ENCODE data around the gene SNX14. TPM values are rescaled to one million over a fixed set of nuclear protein-coding genes. Genes with fewer than 3 reads are reported as not detected.
"Not testable (repeated sequence)": the region's sequence is repeated elsewhere in the genome, so short reads cannot be mapped to it uniquely, and the experiment has no call there.

Gene SNX14
- total RNA-seq, 1 donor from 2014 or later: 89.5 TPM

DNA sequence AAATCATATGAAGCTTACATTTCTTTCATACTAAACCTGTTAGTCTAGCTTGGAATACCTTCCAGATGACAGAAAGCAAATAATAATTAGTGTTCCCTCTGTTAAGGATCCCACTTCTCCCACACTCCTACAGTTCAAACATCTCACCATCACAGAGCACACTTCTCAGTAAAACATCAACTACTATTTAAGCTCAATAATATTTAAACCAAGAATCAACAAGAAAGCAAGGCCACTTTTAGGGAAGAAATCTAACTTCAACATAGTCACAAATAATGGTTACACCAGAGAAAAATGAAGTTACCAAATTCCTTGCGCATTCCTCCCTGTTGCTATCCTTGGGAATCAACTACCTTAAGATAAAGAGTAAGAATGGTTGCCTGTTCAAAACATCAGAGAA is 1.6 kb downstream of the SNX14 start:
- Histone ChIP-seq H2AFZ (ENCODE audit: low read depth, low read length) (no peak overlapping the region), H3K4me1 (ENCODE audit: insufficient read depth, low read length) (peaks cover 9% of the 10 kb centered on the region), H3K9ac (ENCODE audit: low read length) (no peak overlapping the region), H3K9me3 (ENCODE audit: insufficient read depth, low read depth, low read length) (no peaks in the 10 kb centered on the region), H3K4me2 (ENCODE audit: low read length) (peak overlapping the region; percentile 93), H3K36me3 (ENCODE audit: insufficient read depth, low read length) (no peaks in the 10 kb centered on the region), H3K27me3 (ENCODE audit: insufficient read depth, low read length) (no peaks in the 10 kb centered on the region), H3K27ac (ENCODE audit: low read depth, low read length) (no peak overlapping the region), H4K20me1 (ENCODE audit: insufficient read depth, low read length) (peaks cover 36% of the 10 kb centered on the region), H3K79me2 (ENCODE audit: insufficient read depth, low read length) (peaks cover 59% of the 10 kb centered on the region), H3K4me3 (ENCODE audit: insufficient read depth, low read depth, low read length) (peak overlapping the region; percentile 77)
- H3K4me3 Mint-ChIP-seq (ENCODE audit: unreplicated experiment): peak overlapping the region; percentile 91
- DNase-seq (ENCODE audit: low read depth) (no peak), FAIRE-seq (no peak)
- H3K27ac Mint-ChIP-seq (ENCODE audit: unreplicated experiment): peak overlapping the region; percentile 10
- peaks cover 12% of the 10 kb centered on the region for H3K4me1 Mint-ChIP-seq (ENCODE audit: low read depth, unreplicated experiment)
- no peaks in the 10 kb centered on the region for H3K27me3 Mint-ChIP-seq (ENCODE audit: low read depth, unreplicated experiment)
- TF ChIP-seq, protein P1, sequence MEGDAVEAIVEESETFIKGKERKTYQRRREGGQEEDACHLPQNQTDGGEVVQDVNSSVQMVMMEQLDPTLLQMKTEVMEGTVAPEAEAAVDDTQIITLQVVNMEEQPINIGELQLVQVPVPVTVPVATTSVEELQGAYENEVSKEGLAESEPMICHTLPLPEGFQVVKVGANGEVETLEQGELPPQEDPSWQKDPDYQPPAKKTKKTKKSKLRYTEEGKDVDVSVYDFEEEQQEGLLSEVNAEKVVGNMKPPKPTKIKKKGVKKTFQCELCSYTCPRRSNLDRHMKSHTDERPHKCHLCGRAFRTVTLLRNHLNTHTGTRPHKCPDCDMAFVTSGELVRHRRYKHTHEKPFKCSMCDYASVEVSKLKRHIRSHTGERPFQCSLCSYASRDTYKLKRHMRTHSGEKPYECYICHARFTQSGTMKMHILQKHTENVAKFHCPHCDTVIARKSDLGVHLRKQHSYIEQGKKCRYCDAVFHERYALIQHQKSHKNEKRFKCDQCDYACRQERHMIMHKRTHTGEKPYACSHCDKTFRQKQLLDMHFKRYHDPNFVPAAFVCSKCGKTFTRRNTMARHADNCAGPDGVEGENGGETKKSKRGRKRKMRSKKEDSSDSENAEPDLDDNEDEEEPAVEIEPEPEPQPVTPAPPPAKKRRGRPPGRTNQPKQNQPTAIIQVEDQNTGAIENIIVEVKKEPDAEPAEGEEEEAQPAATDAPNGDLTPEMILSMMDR (IDR thresholded peaks at IDR 0.05; ENCODE audit: insufficient read depth, low read depth, low read length): no peak
- no peak for TF ChIP-seq EZH2 (IDR thresholded peaks at IDR 0.05; ENCODE audit: insufficient read depth, low read length)
- no peaks in the 10 kb centered on the region for H3K9me3 Mint-ChIP-seq (ENCODE audit: unreplicated experiment)
- peaks cover 6% of the 10 kb centered on the region for H3K36me3 Mint-ChIP-seq (ENCODE audit: low read depth, unreplicated experiment)

DNA sequence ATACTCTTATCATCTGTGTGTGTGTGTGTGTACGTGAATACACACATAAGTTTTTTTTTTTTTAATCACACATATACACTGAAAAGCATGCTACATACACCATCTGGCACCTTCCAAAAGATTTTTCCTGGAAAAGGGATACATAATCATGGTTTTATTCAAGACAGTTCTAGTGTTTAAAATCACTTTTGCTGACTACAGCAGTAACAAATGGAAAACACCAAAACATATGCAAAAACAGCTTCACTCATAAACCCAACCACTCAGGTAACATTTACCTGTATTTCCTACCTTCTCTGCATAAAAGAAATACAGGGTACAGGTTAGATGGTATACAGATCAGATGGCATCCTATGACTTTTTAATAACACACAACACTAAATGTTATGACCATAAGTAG is 2.5 kb downstream of the SNX14 start:
- Histone ChIP-seq H3K27me3 (ENCODE audit: insufficient read depth, low read length) (no peaks in the 10 kb centered on the region), H3K4me1 (ENCODE audit: insufficient read depth, low read length) (peaks cover 9% of the 10 kb centered on the region), H3K79me2 (ENCODE audit: insufficient read depth, low read length) (peaks cover 67% of the 10 kb centered on the region), H3K9me3 (ENCODE audit: insufficient read depth, low read depth, low read length) (no peaks in the 10 kb centered on the region), H2AFZ (ENCODE audit: low read depth, low read length) (no peak overlapping the region), H4K20me1 (ENCODE audit: insufficient read depth, low read length) (peaks cover 43% of the 10 kb centered on the region), H3K36me3 (ENCODE audit: insufficient read depth, low read length) (no peaks in the 10 kb centered on the region), H3K4me3 (ENCODE audit: insufficient read depth, low read depth, low read length) (no peak overlapping the region), H3K4me2 (ENCODE audit: low read length) (no peak overlapping the region), H3K27ac (ENCODE audit: low read depth, low read length) (no peak overlapping the region), H3K9ac (ENCODE audit: low read length) (no peak overlapping the region)
- FAIRE-seq (no peak), DNase-seq (ENCODE audit: low read depth) (no peak)
- TF ChIP-seq, protein P1 (IDR thresholded peaks at IDR 0.05; ENCODE audit: insufficient read depth, low read depth, low read length): no peak
- no peak for TF ChIP-seq EZH2 (IDR thresholded peaks at IDR 0.05; ENCODE audit: insufficient read depth, low read length)
- Mint-ChIP-seq H3K4me1 (ENCODE audit: low read depth, unreplicated experiment) (peaks cover 12% of the 10 kb centered on the region), H3K27ac (ENCODE audit: unreplicated experiment) (no peak overlapping the region), H3K27me3 (ENCODE audit: low read depth, unreplicated experiment) (no peaks in the 10 kb centered on the region), H3K36me3 (ENCODE audit: low read depth, unreplicated experiment) (peaks cover 6% of the 10 kb centered on the region), H3K4me3 (ENCODE audit: unreplicated experiment) (peak overlapping the region; percentile 62), H3K9me3 (ENCODE audit: unreplicated experiment) (no peaks in the 10 kb centered on the region)

GRCh38 chr6:85585741-85586140 is 7.9 kb downstream of the SNX14 start:
- H3K4me3 Mint-ChIP-seq (ENCODE audit: unreplicated experiment): no peak overlapping the region
- peaks cover 94% of the 10 kb centered on the region for H3K79me2 ChIP-seq (ENCODE audit: insufficient read depth, low read length)

GRCh38 chr6:85582832-85583231 is 10.8 kb downstream of the SNX14 start:
- H2AFZ ChIP-seq (ENCODE audit: low read depth, low read length); H3K27me3 ChIP-seq (ENCODE audit: insufficient read depth, low read length); H3K36me3 ChIP-seq (ENCODE audit: insufficient read depth, low read length); H3K27ac ChIP-seq (ENCODE audit: low read depth, low read length); H3K9me3 ChIP-seq (ENCODE audit: insufficient read depth, low read depth, low read length); H3K27me3 Mint-ChIP-seq (ENCODE audit: low read depth, unreplicated experiment); H3K9ac ChIP-seq (ENCODE audit: low read length); DNase-seq (ENCODE audit: low read depth); H3K4me2 ChIP-seq (ENCODE audit: low read length); H3K27ac Mint-ChIP-seq (ENCODE audit: unreplicated experiment); H3K4me3 Mint-ChIP-seq (ENCODE audit: unreplicated experiment); FAIRE-seq; H3K4me3 ChIP-seq (ENCODE audit: insufficient read depth, low read depth, low read length): not testable (repeated sequence)
- peaks cover 15% of the 10 kb centered on the region for H3K9me3 Mint-ChIP-seq (ENCODE audit: unreplicated experiment)
- H4K20me1 ChIP-seq (ENCODE audit: insufficient read depth, low read length): peaks cover 61% of the 10 kb centered on the region
- peaks cover 14% of the 10 kb centered on the region for H3K4me1 Mint-ChIP-seq (ENCODE audit: low read depth, unreplicated experiment)
- H3K36me3 Mint-ChIP-seq (ENCODE audit: low read depth, unreplicated experiment): peaks cover 25% of the 10 kb centered on the region
- peaks cover 95% of the 10 kb centered on the region for H3K79me2 ChIP-seq (ENCODE audit: insufficient read depth, low read length)
- peaks cover 11% of the 10 kb centered on the region for H3K4me1 ChIP-seq (ENCODE audit: insufficient read depth, low read length)

More at GRCh38 chr6:85585741-85586140, 7.9 kb downstream of the SNX14 start:
- Mint-ChIP-seq H3K4me1 (ENCODE audit: low read depth, unreplicated experiment) (no peaks in the 10 kb centered on the region), H3K9me3 (ENCODE audit: unreplicated experiment) (peaks cover 15% of the 10 kb centered on the region), H3K27me3 (ENCODE audit: low read depth, unreplicated experiment) (no peaks in the 10 kb centered on the region), H3K36me3 (ENCODE audit: low read depth, unreplicated experiment) (peaks cover 30% of the 10 kb centered on the region), H3K27ac (ENCODE audit: unreplicated experiment) (no peak overlapping the region)
- Histone ChIP-seq H3K4me1 (ENCODE audit: insufficient read depth, low read length) (peaks cover 4% of the 10 kb centered on the region), H3K27me3 (ENCODE audit: insufficient read depth, low read length) (no peaks in the 10 kb centered on the region), H3K4me3 (ENCODE audit: insufficient read depth, low read depth, low read length) (no peak overlapping the region), H3K4me2 (ENCODE audit: low read length) (no peak overlapping the region), H4K20me1 (ENCODE audit: insufficient read depth, low read length) (peaks cover 55% of the 10 kb centered on the region), H3K36me3 (ENCODE audit: insufficient read depth, low read length) (no peaks in the 10 kb centered on the region), H2AFZ (ENCODE audit: low read depth, low read length) (no peak overlapping the region), H3K9me3 (ENCODE audit: insufficient read depth, low read depth, low read length) (no peaks in the 10 kb centered on the region), H3K27ac (ENCODE audit: low read depth, low read length) (no peak overlapping the region), H3K9ac (ENCODE audit: low read length) (no peak overlapping the region)
- FAIRE-seq (no peak), DNase-seq (ENCODE audit: low read depth) (no peak)
- TF ChIP-seq EZH2 (IDR thresholded peaks at IDR 0.05; ENCODE audit: insufficient read depth, low read length): no peak
- TF ChIP-seq, protein P1 (IDR thresholded peaks at IDR 0.05; ENCODE audit: insufficient read depth, low read depth, low read length): no peak

Data from astrocyte (in vitro differentiated cells and primary cell).